Activated naive CD4-positive, alpha-beta T cell treated with Interleukin-2 at 50 U/mL for 16 hours (primary cell): Measurements from ENCODE around the gene BPTF.
"Not testable (repeated sequence)": the region's sequence is repeated elsewhere in the genome, so short reads cannot be mapped to it uniquely, and the experiment has no call there.

Experiments used
- DNase-seq: peaks from one replicate; pipeline ENCODE4 v3.0.0-alpha.2; 2020

Gene BPTF, protein sequence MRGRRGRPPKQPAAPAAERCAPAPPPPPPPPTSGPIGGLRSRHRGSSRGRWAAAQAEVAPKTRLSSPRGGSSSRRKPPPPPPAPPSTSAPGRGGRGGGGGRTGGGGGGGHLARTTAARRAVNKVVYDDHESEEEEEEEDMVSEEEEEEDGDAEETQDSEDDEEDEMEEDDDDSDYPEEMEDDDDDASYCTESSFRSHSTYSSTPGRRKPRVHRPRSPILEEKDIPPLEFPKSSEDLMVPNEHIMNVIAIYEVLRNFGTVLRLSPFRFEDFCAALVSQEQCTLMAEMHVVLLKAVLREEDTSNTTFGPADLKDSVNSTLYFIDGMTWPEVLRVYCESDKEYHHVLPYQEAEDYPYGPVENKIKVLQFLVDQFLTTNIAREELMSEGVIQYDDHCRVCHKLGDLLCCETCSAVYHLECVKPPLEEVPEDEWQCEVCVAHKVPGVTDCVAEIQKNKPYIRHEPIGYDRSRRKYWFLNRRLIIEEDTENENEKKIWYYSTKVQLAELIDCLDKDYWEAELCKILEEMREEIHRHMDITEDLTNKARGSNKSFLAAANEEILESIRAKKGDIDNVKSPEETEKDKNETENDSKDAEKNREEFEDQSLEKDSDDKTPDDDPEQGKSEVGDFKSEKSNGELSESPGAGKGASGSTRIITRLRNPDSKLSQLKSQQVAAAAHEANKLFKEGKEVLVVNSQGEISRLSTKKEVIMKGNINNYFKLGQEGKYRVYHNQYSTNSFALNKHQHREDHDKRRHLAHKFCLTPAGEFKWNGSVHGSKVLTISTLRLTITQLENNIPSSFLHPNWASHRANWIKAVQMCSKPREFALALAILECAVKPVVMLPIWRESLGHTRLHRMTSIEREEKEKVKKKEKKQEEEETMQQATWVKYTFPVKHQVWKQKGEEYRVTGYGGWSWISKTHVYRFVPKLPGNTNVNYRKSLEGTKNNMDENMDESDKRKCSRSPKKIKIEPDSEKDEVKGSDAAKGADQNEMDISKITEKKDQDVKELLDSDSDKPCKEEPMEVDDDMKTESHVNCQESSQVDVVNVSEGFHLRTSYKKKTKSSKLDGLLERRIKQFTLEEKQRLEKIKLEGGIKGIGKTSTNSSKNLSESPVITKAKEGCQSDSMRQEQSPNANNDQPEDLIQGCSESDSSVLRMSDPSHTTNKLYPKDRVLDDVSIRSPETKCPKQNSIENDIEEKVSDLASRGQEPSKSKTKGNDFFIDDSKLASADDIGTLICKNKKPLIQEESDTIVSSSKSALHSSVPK (N-terminal part only)

DNA sequence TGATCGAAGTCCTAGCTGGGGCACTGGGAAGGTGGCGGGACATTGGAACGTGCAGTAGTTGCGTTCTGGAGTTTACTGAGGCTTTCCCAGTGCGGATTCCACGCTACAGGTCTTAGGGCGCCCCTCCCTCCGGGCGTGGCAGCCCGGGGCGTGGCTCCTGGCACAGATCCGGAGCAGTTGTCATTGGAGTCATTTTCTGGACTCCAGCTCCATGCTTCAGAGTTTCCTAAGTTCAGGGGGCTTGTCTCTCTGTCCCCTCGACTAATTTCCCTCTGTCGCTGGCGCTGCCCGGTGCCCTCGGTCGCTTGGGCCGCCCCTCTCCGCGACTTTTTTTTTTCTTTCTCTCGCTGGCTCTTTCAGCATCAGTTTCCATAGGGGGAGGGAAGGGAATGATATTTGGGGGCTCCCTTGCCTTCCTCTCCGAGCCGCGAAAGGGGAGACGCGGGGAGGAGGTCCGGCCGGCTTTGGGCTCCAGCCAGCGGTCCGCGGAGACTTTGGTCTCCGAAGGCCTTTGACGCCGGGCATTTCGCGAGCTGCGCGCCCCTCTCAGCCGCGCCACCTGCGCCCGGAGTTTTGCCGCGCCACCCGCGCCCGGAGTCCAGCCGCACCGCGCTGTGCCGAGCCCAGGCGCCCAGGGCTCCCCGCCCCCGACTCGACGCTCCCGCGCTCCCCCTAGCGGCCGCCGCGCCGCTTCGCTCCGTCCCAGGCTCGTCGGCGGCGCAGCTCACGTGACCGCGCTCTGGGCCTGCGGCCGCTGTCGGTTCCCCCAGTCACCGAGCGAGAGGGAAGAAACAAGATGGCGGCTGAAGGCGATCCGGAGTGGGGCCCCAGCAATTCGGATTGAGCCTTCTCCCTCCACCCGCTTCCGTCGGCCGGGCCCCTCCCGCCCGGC is at the start of gene BPTF:
Gene BPTF, plus strand, starts transcription at position 769 of the 892 bp plus-strand sequence. CDS start 222 bp downstream, outside the sequence.
- DNase-seq = peak; percentile 92

DNA sequence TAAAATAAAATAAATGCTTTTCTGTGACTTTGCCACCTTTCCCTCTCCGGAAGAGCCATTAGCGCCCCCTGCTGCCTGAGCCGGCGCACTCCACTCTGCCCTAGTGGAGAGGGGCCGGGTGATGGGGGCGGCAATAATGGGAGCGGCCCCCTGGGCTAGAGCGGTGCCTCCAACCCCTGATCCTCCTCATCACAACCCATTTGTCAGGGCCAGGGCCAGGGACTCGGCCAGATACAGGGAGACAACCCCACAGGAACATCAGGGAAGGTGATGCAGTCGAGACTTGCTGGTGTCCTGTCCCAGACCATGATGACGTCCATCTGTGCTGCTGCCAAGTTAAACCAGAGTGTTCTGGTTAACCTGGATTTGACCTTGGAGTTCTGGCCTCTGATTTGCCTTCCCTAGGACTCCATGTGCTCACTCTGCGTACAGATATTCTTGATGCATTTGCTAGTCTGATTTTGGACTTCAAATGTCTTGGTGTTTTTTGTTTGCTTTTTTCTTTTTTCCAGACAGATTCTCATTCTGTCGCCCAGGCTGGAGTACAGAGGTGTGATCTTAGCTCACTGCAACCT is 46.1 kb upstream of the BPTF start:
- peak; percentile 10 for DNase-seq

DNA sequence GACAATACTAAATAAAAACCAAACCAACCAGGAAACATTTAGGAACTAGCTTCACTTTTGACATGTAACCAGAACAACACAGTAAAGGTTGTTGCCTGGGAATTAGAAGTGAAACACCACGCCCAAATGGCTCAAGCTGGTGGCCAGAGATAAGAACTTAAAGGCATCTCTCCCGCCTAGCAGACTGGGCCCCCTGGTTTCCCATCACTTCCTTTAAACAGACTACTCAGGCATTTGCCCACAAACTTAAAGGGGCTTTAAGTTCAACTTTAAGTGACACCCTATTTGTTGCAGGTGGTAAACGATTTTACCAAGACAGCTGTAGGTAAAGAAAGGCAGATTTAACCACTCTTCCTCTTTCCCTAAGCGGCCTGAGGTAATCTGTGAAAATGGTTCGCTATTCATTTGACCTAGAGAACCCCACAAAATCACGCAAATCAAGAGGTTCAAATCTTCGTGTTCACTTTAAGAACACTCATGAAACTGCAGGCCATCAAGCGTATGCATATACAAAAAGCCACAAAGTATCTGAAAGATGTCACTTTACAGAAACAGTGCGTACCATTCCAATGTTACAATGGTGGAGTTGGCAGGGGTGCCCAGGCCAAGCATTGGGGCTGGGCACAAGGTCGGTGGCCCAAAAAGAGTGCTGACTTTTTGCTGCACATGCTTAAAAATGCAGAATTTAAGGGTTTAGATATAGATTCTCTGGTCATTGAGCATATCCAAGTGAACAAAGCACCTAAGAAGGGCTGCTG is 40.8 kb upstream of the BPTF start:
- no peak for DNase-seq

DNA sequence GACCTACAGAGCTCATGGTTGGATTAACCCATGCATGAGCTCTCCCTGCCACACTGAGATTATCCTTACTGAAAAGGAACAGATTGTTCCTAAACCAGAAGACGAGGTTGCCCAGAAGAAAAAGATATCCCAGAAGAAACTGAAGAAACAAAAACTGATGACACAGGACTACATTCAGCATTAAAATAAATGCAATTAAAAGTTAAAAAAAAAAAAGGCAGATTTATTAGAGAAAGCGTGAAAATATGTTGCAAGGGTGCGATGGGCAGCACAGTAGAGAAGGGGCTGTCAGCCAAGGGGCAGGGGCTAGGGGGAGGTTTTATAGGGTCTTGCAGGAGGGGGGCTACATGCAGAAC is 40.2 kb upstream of the BPTF start:
- DNase-seq = no peak

DNA sequence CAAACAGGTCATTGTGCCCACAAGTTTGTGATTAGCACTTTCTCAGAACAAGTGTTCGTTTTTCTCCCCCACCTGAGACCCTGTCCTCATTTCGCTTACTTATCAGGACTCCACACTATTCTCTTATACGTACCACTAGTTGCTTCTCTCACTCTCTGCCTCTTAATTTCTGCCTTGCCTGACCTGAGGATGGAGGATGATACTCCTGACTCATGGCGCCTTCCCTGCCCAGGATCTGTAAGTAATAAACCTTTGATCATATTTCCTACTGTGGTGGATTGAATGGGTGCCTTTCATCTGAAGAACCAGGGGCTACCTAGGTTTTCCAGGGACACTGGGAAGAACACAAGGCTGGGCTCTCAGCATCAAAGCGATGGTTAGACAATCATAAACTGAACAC is 39.8 kb upstream of the BPTF start:
- DNase-seq = no peak

DNA sequence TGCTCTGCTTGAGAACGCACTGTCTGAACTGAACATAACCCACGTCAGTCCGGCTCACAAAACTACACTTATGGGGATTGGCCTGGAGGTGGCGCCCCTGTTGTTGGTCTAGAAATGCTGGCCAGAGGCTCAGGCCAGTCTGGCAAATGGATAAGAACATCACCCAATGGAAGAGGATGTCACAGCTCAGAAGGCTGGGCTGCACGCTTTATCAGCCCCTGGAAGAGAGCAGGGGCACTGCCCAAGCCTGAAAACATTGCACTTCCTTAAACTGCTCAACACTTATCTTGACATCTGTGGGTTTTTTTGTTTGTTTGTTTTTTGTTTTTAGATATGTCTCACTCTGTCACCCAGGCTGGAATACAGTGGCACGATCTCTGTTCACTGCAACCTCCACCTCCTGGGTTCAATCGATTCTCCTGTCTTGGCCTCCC is 24.8 kb upstream of the BPTF start:
- peak; percentile 49 for DNase-seq

DNA sequence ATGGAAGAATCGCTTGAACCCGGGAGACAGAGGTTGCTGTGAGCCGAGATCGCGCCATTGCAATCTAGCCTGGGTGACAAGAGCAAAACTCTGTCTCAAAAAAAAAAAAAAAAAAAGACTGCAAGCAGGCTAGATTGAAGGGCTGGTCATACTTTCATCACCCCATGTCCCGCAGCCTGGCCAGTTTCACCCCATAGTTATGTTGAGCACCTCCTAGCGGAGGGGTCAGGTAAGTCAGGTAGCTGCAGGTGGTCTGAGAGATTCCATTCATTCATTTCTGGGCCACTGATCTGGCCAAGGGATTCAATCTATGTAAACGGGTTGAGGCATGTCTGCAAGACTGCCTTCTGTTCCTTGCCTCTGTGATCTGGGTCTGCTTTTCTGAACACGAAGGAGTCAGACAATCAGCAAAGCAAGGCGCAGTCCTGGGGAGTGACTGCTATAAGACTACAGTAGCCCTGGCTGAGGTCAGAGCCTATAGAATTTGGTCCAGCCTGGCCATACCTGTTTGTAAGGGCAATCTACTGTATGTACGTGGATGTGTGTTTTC is 23.6 kb upstream of the BPTF start:
- no peak for DNase-seq

DNA sequence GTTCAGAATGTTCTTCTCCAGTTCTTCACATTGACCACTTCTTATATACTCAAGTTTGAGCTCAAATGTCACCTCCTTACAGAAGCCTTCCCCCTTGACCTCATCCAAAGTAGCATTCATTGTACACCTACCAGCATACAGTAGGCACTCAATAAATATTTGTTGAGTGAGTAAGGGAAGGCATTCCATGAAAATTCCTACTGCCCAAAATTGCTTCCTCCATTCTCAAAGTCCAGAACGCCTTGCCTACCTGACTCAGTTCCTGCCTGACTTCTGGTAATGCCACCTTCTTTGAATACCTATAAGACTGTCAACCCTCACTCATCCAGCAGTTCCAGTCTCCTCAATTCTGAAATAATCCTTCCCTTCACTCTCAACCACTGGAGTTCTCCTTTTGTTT is 14.8 kb upstream of the BPTF start:
- no peak for DNase-seq

DNA sequence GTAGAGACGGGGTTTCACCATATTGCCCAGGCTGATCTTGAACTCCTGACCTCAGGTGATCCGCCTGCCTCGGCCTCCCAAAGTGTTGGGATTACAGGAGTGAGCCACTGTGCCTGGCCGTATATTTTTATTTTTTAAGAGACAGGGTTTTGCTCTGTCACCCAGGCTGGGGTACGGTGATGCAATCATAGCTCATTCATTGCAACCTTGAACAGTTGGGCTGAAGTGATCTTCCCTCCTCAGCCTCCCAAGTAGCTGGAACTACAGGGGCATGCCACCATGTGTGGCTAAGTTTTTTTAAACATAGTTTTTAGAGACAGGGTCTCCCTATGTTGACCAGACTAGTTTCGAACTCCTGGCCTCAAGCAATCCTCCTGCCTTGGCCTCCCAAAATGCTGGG is 12.9 kb upstream of the BPTF start:
- not testable (repeated sequence) for DNase-seq

DNA sequence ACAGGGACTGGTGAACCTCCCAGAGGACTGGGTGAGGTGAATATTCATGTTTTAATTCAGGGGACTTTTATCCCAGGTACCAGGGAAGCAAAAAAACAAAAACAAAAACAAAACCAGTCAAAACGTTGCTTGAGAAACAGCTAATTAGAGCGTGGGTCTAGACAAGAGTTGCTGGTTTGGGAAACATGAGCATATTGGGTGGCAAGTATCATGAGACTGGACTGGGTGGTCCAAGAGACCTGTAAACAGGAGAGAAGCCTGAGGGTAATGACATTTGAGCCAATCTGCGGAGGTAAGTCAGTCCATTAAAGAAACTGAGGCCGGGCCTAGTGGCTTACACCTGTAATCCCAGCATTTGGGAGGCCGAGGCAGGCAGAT is 11.5 kb upstream of the BPTF start:
- DNase-seq = no peak

DNA sequence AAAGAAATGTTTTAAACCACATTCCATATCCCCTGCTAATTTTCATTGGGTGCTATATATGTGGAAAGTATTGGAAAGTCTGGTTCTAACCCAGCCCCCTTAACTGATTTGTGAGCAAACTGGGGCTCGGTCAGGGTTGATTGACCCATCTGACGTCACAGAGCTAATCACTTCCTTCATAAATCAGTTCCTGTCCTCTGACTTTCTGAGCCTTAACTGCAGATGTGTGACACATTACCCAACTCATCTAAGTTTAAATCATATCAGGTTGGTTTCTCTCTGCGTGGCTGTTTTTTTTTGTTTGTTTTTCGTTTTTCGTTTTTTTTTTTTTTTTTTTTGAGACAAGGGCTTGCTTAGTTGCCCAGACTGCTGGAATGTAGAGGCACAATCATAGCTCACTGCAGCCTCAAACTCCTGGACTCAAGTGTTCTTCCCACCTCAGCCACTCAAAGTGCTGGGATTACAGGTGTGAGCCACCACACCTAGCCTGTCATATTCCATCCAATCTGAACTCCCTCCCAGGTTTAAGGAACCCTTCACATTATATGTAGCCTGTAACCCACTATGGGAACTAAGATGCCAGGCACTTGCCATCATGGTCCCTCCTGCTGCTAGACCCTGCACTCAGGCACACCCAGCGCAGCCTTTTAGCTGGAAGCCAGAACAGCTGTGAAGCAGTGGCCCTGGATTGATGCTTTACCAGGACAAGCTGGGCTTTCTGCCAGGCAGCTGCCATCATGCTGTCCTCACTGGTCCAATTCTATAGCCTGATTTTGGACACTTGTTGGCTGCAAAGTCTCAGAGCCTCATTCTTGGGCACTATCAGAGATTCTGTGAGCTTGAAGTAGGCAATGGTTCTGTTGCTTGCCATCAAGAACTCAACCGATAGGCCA is 6.9 kb upstream of the BPTF start:
- no peak for DNase-seq

DNA sequence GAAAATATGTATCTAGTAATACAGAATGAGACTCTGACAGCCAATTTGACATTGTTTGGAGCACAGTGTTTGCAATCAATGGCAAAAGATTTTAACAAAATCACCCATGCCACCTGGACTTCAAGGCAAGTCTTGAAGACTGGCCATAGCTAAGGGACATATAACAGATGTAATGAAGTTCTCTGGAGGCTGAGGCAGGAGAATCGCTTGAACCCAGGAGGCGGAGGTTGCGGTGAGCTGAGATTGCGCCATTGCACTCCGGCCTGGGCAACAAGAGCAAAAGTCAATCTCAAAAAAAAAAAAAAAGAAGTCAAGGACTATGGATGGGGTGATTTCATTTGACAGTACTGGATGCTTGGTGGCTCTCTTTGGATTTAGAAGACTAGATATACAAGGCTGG is 5.6 kb upstream of the BPTF start:
- DNase-seq = no peak

DNA sequence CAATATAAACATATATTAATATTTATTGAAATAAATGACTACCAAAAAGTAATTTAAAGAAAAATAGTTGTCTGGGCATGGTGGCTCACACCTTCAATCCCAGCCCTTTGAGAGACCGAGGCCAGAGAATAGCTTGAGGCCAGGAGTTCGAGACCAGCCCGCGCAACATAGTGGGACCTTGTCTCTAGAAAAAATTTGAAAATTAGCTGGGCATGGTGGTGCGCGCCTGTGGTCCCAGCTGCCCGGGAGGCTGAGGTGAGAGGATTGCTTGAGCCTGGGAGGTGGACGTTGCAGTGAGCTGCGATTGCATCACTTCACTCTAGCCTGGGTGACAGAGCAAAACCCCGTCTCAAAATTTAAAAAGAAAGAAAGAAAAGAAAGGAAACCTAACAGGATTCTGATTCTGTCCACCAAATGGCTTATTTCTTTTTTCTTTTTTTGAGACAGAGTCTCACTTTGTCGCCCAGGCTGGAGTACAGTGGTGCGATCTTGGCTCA is 3.4 kb upstream of the BPTF start:
- no peak for DNase-seq

DNA sequence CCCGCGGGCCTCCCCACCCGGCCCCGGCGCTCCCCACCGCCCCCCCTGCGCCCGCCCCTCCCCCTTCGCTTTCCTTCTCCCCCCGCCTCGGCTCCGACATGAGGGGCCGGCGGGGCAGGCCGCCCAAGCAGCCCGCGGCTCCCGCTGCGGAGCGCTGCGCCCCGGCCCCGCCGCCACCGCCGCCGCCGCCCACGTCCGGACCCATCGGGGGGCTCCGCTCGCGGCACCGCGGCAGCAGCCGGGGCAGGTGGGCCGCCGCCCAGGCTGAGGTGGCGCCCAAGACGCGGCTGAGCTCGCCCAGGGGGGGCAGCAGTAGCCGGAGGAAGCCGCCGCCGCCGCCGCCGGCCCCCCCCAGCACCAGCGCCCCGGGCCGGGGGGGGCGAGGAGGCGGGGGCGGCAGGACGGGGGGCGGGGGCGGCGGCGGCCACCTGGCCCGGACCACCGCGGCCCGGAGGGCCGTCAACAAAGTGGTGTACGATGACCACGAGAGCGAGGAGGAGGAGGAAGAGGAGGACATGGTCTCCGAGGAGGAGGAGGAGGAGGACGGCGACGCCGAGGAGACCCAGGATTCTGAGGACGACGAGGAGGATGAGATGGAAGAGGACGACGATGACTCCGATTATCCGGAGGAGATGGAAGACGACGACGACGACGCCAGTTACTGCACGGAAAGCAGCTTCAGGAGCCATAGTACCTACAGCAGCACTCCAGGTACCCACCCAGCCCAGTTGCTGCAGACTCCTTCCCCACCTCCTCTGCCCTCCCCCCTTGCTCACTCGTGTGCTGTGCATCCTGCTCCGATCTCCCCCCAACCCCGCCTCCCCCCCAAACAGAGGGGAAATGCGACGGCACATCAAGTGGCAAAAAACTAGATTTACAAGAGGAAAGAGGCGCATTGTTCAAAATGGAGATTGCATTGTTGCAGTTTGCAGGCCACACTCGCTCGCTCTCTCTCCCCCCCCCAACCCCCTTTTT is 611 bp downstream of the BPTF start:
- DNase-seq = peak; percentile 44

DNA sequence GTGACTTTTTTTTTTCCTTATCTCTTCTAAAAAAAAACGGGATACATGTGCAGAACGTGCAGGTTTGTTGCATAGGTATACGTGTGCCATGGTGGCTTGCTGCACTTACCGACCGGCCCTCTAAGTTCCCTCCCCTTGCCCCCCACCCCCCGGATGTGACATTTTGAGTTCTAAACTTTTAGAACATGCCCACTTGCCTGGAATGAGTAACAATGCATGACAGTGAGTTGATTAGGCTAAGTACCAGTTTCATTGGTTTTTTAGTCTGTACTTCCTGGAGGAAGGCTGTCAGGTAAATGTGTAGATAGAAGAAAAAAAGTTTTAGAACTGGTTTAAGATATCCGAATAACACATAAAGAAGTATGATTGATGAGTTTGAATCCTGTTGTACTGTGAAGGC is 4.0 kb downstream of the BPTF start:
- DNase-seq = peak; percentile 50

DNA sequence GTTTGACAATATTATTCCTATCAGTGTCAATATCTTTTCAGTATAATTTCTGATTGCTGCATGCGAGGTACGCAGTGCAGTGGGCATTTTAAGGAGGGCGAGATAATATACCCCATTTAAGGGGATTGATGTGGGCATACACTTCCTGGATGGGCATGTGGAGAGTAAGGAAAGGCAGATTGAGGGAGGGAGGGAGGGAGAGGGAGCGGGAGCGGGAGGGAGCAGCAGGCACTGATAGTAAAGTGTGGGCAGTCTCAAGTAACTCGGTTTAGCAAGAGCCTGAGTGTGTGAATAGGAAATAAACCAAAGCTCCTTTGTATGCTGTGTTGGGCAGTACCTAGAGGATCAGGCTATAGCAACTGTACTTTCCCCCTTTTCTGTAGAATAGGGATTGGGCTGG is 5.1 kb downstream of the BPTF start:
- no peak for DNase-seq

DNA sequence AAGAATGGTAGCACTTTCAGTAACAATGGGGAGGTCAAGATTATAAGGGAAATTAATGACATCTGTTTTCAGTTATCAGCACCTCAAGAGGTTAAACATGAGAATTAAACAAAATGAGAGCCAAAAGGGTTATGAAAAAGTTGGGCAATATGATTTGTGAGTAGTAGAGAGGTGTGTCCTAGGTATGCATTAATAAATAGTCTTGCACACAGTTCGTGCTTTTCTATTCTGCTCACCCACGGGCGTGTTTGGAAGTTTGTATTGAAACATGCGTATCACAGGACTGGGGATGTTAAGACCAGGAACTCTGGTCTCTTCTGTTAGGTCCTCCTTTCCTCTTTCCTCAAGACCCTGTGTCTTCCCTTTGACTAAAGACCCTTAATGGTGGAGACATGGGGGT is 6.0 kb downstream of the BPTF start:
- DNase-seq = no peak

DNA sequence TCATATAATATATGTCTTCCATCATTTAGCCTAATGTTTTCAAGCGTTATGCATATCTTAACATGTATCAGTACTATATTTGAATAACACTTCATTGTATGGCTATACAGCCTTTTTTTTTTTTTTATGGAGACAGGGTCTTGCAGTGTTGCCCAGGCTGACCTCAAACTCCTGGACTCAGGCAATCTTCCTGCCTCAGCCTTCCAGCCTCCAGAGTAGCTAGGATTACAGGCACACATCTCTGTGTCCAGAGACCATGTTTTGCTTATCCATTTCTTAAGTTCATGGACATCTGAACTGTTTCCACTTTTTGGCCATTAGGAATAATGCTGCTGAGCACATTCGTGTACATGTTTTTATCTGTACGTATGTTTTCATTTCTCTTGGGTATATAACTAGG is 7.8 kb downstream of the BPTF start:
- no peak for DNase-seq
